ENCODE data around the gene FNDC4. TPM values are rescaled to one million over a fixed set of nuclear protein-coding genes. Genes with fewer than 3 reads are reported as not detected.

The FNDC4 gene
- total RNA-seq, 1 donor from 2014 or later = 2.0 TPM

DNA sequence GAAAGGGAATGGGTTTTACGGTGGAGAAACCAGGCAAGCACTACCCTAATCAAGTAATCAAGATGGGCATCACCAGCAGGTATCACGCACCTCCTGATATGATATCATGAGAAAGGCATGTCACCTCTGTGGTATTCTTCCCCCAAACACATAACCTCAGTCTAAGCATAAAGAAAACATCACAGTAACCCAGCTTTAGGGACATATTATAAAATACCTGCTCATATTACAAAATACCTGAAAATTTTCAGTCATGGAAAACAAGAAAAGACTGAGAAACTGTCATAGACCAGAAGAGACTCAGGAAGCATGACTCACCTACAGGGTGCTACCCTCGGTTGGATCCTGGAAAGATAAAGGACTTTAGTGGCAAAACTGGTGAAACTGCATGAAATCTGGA lies 32.2 kb upstream of the FNDC4 start:
- H3K27ac ChIP-seq = no peak overlapping the region
- H3K4me1 ChIP-seq = no peaks in the 10 kb centered on the region
- DNase-seq (no peak), ATAC-seq (no peak)
- TF ChIP-seq, protein P1, sequence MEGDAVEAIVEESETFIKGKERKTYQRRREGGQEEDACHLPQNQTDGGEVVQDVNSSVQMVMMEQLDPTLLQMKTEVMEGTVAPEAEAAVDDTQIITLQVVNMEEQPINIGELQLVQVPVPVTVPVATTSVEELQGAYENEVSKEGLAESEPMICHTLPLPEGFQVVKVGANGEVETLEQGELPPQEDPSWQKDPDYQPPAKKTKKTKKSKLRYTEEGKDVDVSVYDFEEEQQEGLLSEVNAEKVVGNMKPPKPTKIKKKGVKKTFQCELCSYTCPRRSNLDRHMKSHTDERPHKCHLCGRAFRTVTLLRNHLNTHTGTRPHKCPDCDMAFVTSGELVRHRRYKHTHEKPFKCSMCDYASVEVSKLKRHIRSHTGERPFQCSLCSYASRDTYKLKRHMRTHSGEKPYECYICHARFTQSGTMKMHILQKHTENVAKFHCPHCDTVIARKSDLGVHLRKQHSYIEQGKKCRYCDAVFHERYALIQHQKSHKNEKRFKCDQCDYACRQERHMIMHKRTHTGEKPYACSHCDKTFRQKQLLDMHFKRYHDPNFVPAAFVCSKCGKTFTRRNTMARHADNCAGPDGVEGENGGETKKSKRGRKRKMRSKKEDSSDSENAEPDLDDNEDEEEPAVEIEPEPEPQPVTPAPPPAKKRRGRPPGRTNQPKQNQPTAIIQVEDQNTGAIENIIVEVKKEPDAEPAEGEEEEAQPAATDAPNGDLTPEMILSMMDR (IDR thresholded peaks at IDR 0.05) = no peak
- intact Hi-C loops (cut with DNase I) = no loop called here
- no peaks in the 10 kb centered on the region for H3K36me3 ChIP-seq
- no peaks in the 10 kb centered on the region for H3K9me3 ChIP-seq
- no peak overlapping the region for H3K4me3 ChIP-seq
- no peaks in the 10 kb centered on the region for H3K27me3 ChIP-seq

DNA sequence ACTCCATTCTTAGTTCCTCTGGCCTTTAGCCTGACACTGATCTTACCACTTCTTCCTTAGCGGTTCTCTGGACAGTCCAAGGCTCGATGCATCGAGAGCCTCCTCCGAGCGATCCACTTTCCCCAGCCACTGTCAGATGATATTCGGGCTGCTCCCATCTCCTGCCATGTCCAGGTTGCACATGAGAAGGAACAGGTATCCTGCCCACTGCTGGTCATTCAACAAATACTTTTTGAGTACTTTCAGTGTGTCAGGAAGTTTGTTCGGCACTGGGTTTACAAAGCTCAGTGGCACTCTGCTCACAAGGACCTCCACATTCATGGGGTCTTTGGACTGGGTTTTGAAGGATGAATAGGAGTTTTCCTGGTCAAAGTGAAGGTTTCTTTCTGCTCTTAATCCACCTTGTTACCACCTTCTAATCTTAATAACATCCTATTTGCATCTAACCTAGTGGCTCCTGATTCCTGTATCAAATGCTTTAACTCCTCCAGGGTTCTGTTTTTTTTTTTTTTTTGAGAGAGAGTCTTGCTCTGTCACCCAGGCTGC lies 27.5 kb upstream of the FNDC4 start:
- Histone ChIP-seq H3K36me3 (no peaks in the 10 kb centered on the region), H3K4me3 (no peak overlapping the region), H3K27ac (no peak overlapping the region), H3K27me3 (peaks cover 9% of the 10 kb centered on the region), H3K9me3 (no peaks in the 10 kb centered on the region), H3K4me1 (no peaks in the 10 kb centered on the region)
- ATAC-seq = no peak
- TF ChIP-seq, protein P1 (IDR thresholded peaks at IDR 0.05) = no peak
- no peak for DNase-seq
- intact Hi-C loops (cut with DNase I) = no loop called here

DNA sequence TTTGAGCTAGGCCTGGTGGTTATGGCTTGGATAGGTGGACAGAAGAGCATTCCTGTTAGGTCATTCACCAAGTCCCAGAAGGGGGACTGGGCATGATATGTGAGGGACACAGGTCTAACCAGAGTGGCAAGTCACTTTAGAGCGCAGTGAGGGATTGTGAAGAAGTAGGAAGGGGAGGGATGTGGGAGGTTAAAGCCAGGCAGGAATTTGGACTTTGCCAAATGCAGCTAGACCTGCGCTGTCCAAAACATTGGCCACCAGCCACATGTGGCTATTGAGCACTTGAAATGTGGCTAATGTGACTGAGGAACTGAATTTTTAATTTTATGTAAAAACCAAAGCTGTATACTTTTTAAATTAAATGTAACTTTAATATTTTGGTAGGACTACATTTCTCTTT lies 25.3 kb upstream of the FNDC4 start:
- intact Hi-C loops (cut with DNase I) = no loop called here
- Histone ChIP-seq H3K36me3 (no peaks in the 10 kb centered on the region), H3K27me3 (peaks cover 9% of the 10 kb centered on the region), H3K9me3 (no peaks in the 10 kb centered on the region), H3K27ac (no peak overlapping the region), H3K4me1 (no peaks in the 10 kb centered on the region), H3K4me3 (no peak overlapping the region)
- ATAC-seq (no peak), DNase-seq (no peak)
- TF ChIP-seq, protein P1 (IDR thresholded peaks at IDR 0.05) = no peak

DNA sequence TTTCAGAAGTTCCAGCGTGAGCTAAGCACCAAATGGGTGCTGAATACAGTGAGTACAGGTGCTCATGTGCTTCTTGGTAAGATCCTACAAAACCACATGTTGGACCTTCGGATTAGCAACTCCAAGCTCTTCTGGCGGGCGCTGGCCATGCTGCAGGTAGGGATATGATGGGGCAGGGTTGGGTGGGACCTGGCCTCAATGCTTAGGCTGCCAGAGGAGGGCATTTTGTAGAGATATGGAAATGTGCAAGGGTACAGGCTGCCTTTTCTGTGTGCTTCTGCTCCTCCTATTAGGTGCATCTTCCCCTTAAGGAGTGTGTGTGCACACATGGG lies 23.7 kb upstream of the FNDC4 start:
- Histone ChIP-seq H3K27ac (no peak overlapping the region), H3K36me3 (no peaks in the 10 kb centered on the region), H3K9me3 (no peaks in the 10 kb centered on the region), H3K27me3 (peaks cover 9% of the 10 kb centered on the region), H3K4me1 (no peaks in the 10 kb centered on the region), H3K4me3 (no peak overlapping the region)
- TF ChIP-seq, protein P1 (IDR thresholded peaks at IDR 0.05) = no peak
- ATAC-seq = no peak
- intact Hi-C loops (cut with DNase I) = no loop called here
- DNase-seq = no peak

DNA sequence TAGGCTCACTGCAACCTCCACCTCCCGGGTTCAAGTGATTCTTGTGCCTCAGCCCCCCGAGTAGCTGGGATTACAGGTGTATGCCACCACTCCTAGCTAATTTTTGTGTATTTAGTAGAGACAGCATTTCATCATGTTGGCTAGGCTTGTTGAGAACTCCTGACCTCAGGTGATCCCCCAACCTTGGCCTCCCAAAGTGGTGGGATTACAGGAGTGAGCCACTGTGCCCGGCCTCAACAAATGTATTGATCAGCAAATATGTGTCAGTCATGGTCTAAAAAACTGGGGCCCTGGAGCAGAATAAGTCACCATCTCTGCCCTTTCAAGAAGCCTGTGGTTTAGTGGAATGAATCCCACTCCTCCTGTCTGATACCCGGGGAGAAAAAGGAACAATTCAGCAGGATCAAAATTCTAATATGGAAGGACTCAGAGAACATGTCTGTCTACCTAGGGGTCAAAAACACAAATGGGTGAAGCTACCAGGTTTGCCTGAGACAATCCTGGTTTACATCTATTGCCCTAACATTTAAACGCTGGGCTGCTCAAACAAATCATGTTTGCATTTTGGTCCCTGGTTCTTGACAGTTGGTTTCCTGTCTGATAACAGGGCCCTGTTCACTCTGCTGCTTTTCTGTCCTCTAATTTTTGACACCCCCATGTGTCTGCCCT lies 23.2 kb upstream of the FNDC4 start:
- TF ChIP-seq, protein P1 (IDR thresholded peaks at IDR 0.05) = no peak
- Histone ChIP-seq H3K9me3 (no peaks in the 10 kb centered on the region), H3K4me3 (no peak overlapping the region), H3K36me3 (no peaks in the 10 kb centered on the region), H3K27me3 (peaks cover 9% of the 10 kb centered on the region), H3K4me1 (no peaks in the 10 kb centered on the region), H3K27ac (no peak overlapping the region)
- ATAC-seq = no peak
- intact Hi-C loops (cut with DNase I) = no loop called here
- no peak for DNase-seq

DNA sequence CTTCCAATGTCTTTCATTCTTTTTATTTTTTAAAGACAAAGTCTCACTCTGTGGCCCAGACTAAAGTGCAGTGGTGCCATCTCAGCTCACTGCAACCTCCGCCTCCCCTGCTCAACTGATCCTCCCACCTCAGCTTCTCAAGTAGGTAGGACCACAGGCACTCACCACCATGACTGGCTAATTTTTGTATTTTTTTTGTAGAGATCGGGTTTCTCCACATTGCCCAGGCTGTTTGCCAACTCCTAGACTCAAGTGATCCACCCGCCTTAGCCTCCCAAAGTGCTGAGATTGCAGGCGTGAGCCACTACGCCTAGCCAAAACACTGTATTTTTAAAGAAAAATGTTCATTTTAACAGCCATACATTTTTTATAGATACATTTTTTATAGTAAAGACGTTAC lies 14.3 kb upstream of the FNDC4 start:
- TF ChIP-seq, protein P1 (IDR thresholded peaks at IDR 0.05) = no peak
- intact Hi-C loops (cut with DNase I) = no loop called here
- ATAC-seq (peak; percentile 72), DNase-seq (no peak)
- H3K27me3 ChIP-seq = no peaks in the 10 kb centered on the region
- no peak overlapping the region for H3K27ac ChIP-seq
- no peaks in the 10 kb centered on the region for H3K4me1 ChIP-seq
- H3K9me3 ChIP-seq = no peaks in the 10 kb centered on the region
- no peak overlapping the region for H3K4me3 ChIP-seq
- H3K36me3 ChIP-seq = no peaks in the 10 kb centered on the region

All from upper lobe of right lung (tissue), 1 donor.